Stimulated activated CD8-positive, alpha-beta memory T cell treated with anti-CD3 and anti-CD28 coated beads, Interleukin-4, amount 100 ng/mL, for 4 hours (primary cell): ENCODE measurements around the gene CADPS.

ENCODE experiments used
- DNase-seq, 2 donors: peaks; one replicate each; pipeline ENCODE4 v3.0.0-alpha.2; 2020; ENCODE audit warnings: low read depth in 2 of 2, low spot score in 1 of 2

CADPS gene

GRCh38 chr3:62812631-62813030 lies 62.6 kb downstream of the CADPS start:
- DNase-seq, result no peak

GRCh38 chr3:62811119-62811518 lies 64.1 kb downstream of the CADPS start:
- no peak for DNase-seq

GRCh38 chr3:62809369-62809768 lies 65.8 kb downstream of the CADPS start:
- no peak for DNase-seq

GRCh38 chr3:62805580-62806277 lies 69.5 kb downstream of the CADPS start:
- DNase-seq, result no peak

- DNase-seq, result no peak
Observed at GRCh38 chr3:62805106-62805505, 70.1 kb downstream of the CADPS start.

GRCh38 chr3:62803276-62803675 lies 71.9 kb downstream of the CADPS start:
- DNase-seq, result no peak

- no peak for DNase-seq
Observed at GRCh38 chr3:62798000-62798399, 77.2 kb downstream of the CADPS start.

GRCh38 chr3:62797132-62797531 lies 78.1 kb downstream of the CADPS start:
- no peak for DNase-seq

GRCh38 chr3:62795978-62796657 lies 79.1 kb downstream of the CADPS start:
- no peak for DNase-seq

GRCh38 chr3:62793946-62794345 lies 81.3 kb downstream of the CADPS start:
- no peak for DNase-seq

- DNase-seq, result no peak
Observed at GRCh38 chr3:62785384-62785783, 89.8 kb downstream of the CADPS start.

GRCh38 chr3:62781121-62781520 lies 94.1 kb downstream of the CADPS start:
- no peak for DNase-seq

GRCh38 chr3:62777674-62778073 lies 97.5 kb downstream of the CADPS start:
- no peak for DNase-seq

- no peak for DNase-seq
Observed at GRCh38 chr3:62777130-62777529, 98.1 kb downstream of the CADPS start.

GRCh38 chr3:62774221-62774620 lies 101.0 kb downstream of the CADPS start:
- no peak for DNase-seq

GRCh38 chr3:62771331-62772072 lies 103.7 kb downstream of the CADPS start:
- DNase-seq, result no peak

GRCh38 chr3:62768896-62769295 lies 106.3 kb downstream of the CADPS start:
- DNase-seq, result no peak

- no peak for DNase-seq
Observed at GRCh38 chr3:62761711-62762110, 113.5 kb downstream of the CADPS start.

- no peak for DNase-seq
Observed at GRCh38 chr3:62761311-62761710, 113.9 kb downstream of the CADPS start.

- DNase-seq, result no peak
Observed at GRCh38 chr3:62758296-62759066, 116.7 kb downstream of the CADPS start.

GRCh38 chr3:62757045-62757444 lies 118.2 kb downstream of the CADPS start:
- DNase-seq, result no peak
